GM23338 (cell line): ENCODE data around the gene SFMBT2. TPM values are rescaled to one million over a fixed set of nuclear protein-coding genes. Genes with fewer than 3 reads are reported as not detected.

Experiments
- ATAC-seq: fragments of 200-7000 bp; cut with Tn5 transposase; 3 replicates; pipeline ENCODE4 v1.9.1; 2020
- DNase-seq: peaks from one replicate; pipeline ENCODE4 v3.0.0-alpha.2; 2015; ENCODE audit warnings: low spot score
- H2AFZ ChIP-seq: fragments of 200-600 bp; sonication (generic); 2 replicates; pipeline ENCODE4 v1.8.0; 2016; ENCODE audit warnings: antibody characterized with exemption, mild to moderate bottlenecking, moderate library complexity
- H3F3A ChIP-seq: fragments of 200-600 bp; sonication (generic); replicated peaks from 2 replicates; pipeline ENCODE4 v1.8.0; 2017; ENCODE audit warnings: antibody characterized with exemption, mixed run types, low read depth
- H3K27ac ChIP-seq: fragments of 200-600 bp; sonication (generic); 2 replicates; pipeline ENCODE4 v1.6.1; 2016; ENCODE audit warnings: low read depth
- H3K27me3 ChIP-seq: fragments of 200-600 bp; sonication (generic); 2 replicates; pipeline ENCODE4 v1.8.0; 2016; ENCODE audit warnings: mild to moderate bottlenecking, mixed run types, moderate library complexity; ENCODE audit not compliant: insufficient read depth
- H3K36me3 ChIP-seq: fragments of 200-600 bp; sonication (generic); 2 replicates; pipeline ENCODE4 v1.8.0; 2016; ENCODE audit warnings: mild to moderate bottlenecking; ENCODE audit not compliant: insufficient read depth
- H3K4me1 ChIP-seq: fragments of 200-600 bp; sonication (generic); 2 replicates; pipeline ENCODE4 v1.8.0; 2016; ENCODE audit warnings: mild to moderate bottlenecking, moderate library complexity; ENCODE audit not compliant: insufficient read depth
- H3K4me2 ChIP-seq: fragments of 200-600 bp; sonication (generic); 2 replicates; pipeline ENCODE4 v1.7.1; 2017; ENCODE audit warnings: mixed run types
- H3K4me3 ChIP-seq: fragments of 200-600 bp; sonication (generic); 2 replicates; pipeline ENCODE4 v1.6.1; 2016; ENCODE audit warnings: mixed run types
- H3K79me2 ChIP-seq: fragments of 200-600 bp; sonication (generic); replicated peaks from 2 replicates; pipeline ENCODE4 v1.8.0; 2017; ENCODE audit warnings: mild to moderate bottlenecking; ENCODE audit not compliant: insufficient read depth
- H3K9me2 ChIP-seq: fragments of 200-600 bp; sonication (generic); 2 replicates; pipeline ENCODE4 v1.8.0; 2017; ENCODE audit not compliant: insufficient read depth
- H4K20me1 ChIP-seq: fragments of 200-600 bp; sonication (generic); replicated peaks from 2 replicates; pipeline ENCODE4 v1.8.0; 2017; ENCODE audit warnings: mild to moderate bottlenecking; ENCODE audit not compliant: insufficient read depth
- H3K27ac Mint-ChIP-seq: 2 replicates; pipeline ENCODE4 v1.8.0; 2020; ENCODE audit warnings: inconsistent platforms, mild to moderate bottlenecking, moderate library complexity, mixed read lengths
- H3K27me3 Mint-ChIP-seq: 3 replicates; pipeline ENCODE4 v1.8.0; 2022; ENCODE audit warnings: low read depth, mild to moderate bottlenecking, moderate library complexity, mixed read lengths, inconsistent platforms; ENCODE audit not compliant: insufficient read depth, poor library complexity
- H3K36me3 Mint-ChIP-seq: 3 replicates; pipeline ENCODE4 v1.8.0; 2021; ENCODE audit warnings: low read depth, mild to moderate bottlenecking, inconsistent platforms, moderate library complexity, mixed read lengths
- H3K4me1 Mint-ChIP-seq: 3 replicates; pipeline ENCODE4 v1.8.0; 2020; ENCODE audit warnings: mild to moderate bottlenecking, inconsistent platforms, mixed read lengths
- H3K4me3 Mint-ChIP-seq: 3 replicates; pipeline ENCODE4 v1.8.0; 2021; ENCODE audit warnings: moderate library complexity, mild to moderate bottlenecking, inconsistent platforms, mixed read lengths
- H3K9me3 Mint-ChIP-seq: 3 replicates; pipeline ENCODE4 v1.8.0; 2020; ENCODE audit warnings: moderate library complexity, mild to moderate bottlenecking, inconsistent platforms, mixed read lengths
- CREB1 ChIP-seq: fragments of 250-450 bp; sonication (Bioruptor Pico); IDR thresholded peaks from 2 replicates; pipeline ENCODE4 v1.5.0; 2020; ENCODE audit warnings: low read depth, mild to moderate bottlenecking, moderate library complexity
- EZH2 ChIP-seq: fragments of 200-600 bp; sonication (generic); IDR thresholded peaks from one replicate; pipeline ENCODE4 v1.8.0; 2017; ENCODE audit warnings: antibody characterized with exemption, mild to moderate bottlenecking, low read depth; ENCODE audit not compliant: unreplicated experiment
- EZH2phosphoT487 ChIP-seq: fragments of 200-600 bp; sonication (generic); IDR thresholded peaks from one replicate; pipeline ENCODE4 v1.8.1; 2018; ENCODE audit warnings: antibody characterized with exemption; ENCODE audit not compliant: unreplicated experiment
- JUNB ChIP-seq: IDR thresholded peaks from one replicate; pipeline ENCODE4 v1.6.1; 2016; ENCODE audit warnings: antibody characterized with exemption; ENCODE audit not compliant: unreplicated experiment
- NANOG ChIP-seq: IDR thresholded peaks from 2 replicates; pipeline ENCODE4 v1.6.1; 2016; ENCODE audit warnings: antibody characterized with exemption, borderline replicate concordance
- POLR2AphosphoS5 ChIP-seq: IDR thresholded peaks from 2 replicates; pipeline ENCODE4 v1.6.1; 2016; ENCODE audit warnings: antibody characterized with exemption, low read depth
- STAT1 ChIP-seq: IDR thresholded peaks from one replicate; pipeline ENCODE4 v1.6.1; 2016; ENCODE audit warnings: antibody characterized with exemption; ENCODE audit not compliant: unreplicated experiment
- ZNF114 ChIP-seq: fragments of 250-450 bp; sonication (Bioruptor Pico); IDR thresholded peaks from 2 replicates; pipeline ENCODE4 v1.5.0; 2020; ENCODE audit warnings: mild to moderate bottlenecking, moderate library complexity
- ZNF331 ChIP-seq: fragments of 250-450 bp; sonication (Bioruptor Pico); IDR thresholded peaks from 2 replicates; pipeline ENCODE4 v1.5.0; 2020; ENCODE audit warnings: low read depth, mild to moderate bottlenecking, moderate library complexity
- polyA plus RNA-seq: library from polyadenylated mRNA; unstranded; fragments of >200 nt; fragmentation: Nextera tagmentation; extraction: Ambion mirVana; gene quantifications from 2 replicates; pipeline ENCODE4 v1.2.1, GENCODE V29; 2016
- total RNA-seq: library from RNA; depleted of rRNA; stranded (reverse); fragments of >200 nt; shearing (Covaris generic); gene quantifications from 2 replicates; pipeline ENCODE4 v1.2.3, GENCODE V29; 2014
- TF ChIP-seq, protein P1 (sequence below), 2 experiments: fragments of 200-600 bp in 1 of 2; sonication (generic) in 1 of 2; conservative IDR thresholded peaks; 2 replicates each; pipeline versions ENCODE4 v1.5.1 to v1.6.1; 2016 to 2017; ENCODE audit warnings: antibody characterized with exemption in 2 of 2, low read depth in 2 of 2, mild to moderate bottlenecking in 2 of 2, moderate library complexity in 1 of 2
- TF ChIP-seq, protein P2 (sequence below): IDR thresholded peaks from one replicate; pipeline ENCODE4 v1.6.1; 2018; ENCODE audit warnings: antibody characterized with exemption; ENCODE audit not compliant: unreplicated experiment
- TF ChIP-seq, protein P3 (sequence below): fragments of 250-450 bp; sonication (Bioruptor Pico); IDR thresholded peaks from 2 replicates; pipeline ENCODE4 v1.5.0; 2020; ENCODE audit warnings: mild to moderate bottlenecking, moderate library complexity
- TF ChIP-seq, protein P4 (sequence below): IDR thresholded peaks from 2 replicates; pipeline ENCODE4 v1.6.1; 2016; ENCODE audit warnings: antibody characterized with exemption

The SFMBT2 gene
- total and polyA plus RNA-seq, 2 experiments from 2014 or later: 2.7 to 6.7 TPM

DNA sequence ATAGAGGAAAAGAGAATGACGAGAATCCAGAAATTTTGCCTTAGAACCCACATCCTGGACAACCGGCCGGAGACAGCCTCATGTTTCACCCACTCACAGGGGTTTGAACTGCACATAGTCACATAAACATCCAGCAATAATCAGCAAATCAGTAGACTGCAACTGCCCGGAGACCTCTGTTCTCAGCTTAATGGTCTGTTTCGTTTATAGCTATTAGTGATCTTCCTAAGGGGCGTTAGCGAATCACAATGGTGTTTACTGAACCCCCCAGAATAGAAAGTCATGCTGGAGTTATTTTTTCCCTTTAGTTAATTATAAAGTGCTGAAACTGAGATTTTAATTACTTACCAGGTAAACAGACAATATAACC lies 98.4 kb downstream of the SFMBT2 start:
- Mint-ChIP-seq H3K9me3 (0 out of 3 replicates have a peak, but pooled peaks cover 5% of the 10 kb centered on the region), H3K27ac (no peak overlapping the region), H3K36me3 (peaks cover 3% of the 10 kb centered on the region; the same call in 1 of the 3 replicates), H3K4me3 (no peak overlapping the region), H3K27me3 (no peaks in the 10 kb centered on the region), H3K4me1 (peaks cover 11% of the 10 kb centered on the region; the same call in 2 of the 3 replicates)
- Histone ChIP-seq H3K9me2 (peaks cover 7% of the 10 kb centered on the region; the same call in 1 of the 2 replicates), H3F3A (no peaks in the 10 kb centered on the region), H4K20me1 (no peaks in the 10 kb centered on the region), H3K27me3 (no peaks in the 10 kb centered on the region), H3K79me2 (peaks cover 4% of the 10 kb centered on the region; the same call in 1 of the 2 replicates), H3K36me3 (no peaks in the 10 kb centered on the region), H2AFZ (no peak overlapping the region), H3K4me1 (no peaks in the 10 kb centered on the region), H3K27ac (no peak overlapping the region), H3K4me2 (no peak overlapping the region), H3K4me3 (no peak overlapping the region)
- no peak for ATAC-seq
- TF ChIP-seq, protein P1, sequence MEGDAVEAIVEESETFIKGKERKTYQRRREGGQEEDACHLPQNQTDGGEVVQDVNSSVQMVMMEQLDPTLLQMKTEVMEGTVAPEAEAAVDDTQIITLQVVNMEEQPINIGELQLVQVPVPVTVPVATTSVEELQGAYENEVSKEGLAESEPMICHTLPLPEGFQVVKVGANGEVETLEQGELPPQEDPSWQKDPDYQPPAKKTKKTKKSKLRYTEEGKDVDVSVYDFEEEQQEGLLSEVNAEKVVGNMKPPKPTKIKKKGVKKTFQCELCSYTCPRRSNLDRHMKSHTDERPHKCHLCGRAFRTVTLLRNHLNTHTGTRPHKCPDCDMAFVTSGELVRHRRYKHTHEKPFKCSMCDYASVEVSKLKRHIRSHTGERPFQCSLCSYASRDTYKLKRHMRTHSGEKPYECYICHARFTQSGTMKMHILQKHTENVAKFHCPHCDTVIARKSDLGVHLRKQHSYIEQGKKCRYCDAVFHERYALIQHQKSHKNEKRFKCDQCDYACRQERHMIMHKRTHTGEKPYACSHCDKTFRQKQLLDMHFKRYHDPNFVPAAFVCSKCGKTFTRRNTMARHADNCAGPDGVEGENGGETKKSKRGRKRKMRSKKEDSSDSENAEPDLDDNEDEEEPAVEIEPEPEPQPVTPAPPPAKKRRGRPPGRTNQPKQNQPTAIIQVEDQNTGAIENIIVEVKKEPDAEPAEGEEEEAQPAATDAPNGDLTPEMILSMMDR (conservative IDR thresholded peaks at IDR 0.05; ENCODE audit: low read depth in 2 of 2): no peak
- no peak for TF ChIP-seq ZNF331 (CRISPR knock-in tag)
- TF ChIP-seq POLR2AphosphoS5: no peak
- TF ChIP-seq, protein P2, sequence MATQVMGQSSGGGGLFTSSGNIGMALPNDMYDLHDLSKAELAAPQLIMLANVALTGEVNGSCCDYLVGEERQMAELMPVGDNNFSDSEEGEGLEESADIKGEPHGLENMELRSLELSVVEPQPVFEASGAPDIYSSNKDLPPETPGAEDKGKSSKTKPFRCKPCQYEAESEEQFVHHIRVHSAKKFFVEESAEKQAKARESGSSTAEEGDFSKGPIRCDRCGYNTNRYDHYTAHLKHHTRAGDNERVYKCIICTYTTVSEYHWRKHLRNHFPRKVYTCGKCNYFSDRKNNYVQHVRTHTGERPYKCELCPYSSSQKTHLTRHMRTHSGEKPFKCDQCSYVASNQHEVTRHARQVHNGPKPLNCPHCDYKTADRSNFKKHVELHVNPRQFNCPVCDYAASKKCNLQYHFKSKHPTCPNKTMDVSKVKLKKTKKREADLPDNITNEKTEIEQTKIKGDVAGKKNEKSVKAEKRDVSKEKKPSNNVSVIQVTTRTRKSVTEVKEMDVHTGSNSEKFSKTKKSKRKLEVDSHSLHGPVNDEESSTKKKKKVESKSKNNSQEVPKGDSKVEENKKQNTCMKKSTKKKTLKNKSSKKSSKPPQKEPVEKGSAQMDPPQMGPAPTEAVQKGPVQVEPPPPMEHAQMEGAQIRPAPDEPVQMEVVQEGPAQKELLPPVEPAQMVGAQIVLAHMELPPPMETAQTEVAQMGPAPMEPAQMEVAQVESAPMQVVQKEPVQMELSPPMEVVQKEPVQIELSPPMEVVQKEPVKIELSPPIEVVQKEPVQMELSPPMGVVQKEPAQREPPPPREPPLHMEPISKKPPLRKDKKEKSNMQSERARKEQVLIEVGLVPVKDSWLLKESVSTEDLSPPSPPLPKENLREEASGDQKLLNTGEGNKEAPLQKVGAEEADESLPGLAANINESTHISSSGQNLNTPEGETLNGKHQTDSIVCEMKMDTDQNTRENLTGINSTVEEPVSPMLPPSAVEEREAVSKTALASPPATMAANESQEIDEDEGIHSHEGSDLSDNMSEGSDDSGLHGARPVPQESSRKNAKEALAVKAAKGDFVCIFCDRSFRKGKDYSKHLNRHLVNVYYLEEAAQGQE: no peak
- no peak for TF ChIP-seq JUNB
- TF ChIP-seq EZH2phosphoT487: no peak
- TF ChIP-seq CREB1: no peak
- TF ChIP-seq, protein P3, sequence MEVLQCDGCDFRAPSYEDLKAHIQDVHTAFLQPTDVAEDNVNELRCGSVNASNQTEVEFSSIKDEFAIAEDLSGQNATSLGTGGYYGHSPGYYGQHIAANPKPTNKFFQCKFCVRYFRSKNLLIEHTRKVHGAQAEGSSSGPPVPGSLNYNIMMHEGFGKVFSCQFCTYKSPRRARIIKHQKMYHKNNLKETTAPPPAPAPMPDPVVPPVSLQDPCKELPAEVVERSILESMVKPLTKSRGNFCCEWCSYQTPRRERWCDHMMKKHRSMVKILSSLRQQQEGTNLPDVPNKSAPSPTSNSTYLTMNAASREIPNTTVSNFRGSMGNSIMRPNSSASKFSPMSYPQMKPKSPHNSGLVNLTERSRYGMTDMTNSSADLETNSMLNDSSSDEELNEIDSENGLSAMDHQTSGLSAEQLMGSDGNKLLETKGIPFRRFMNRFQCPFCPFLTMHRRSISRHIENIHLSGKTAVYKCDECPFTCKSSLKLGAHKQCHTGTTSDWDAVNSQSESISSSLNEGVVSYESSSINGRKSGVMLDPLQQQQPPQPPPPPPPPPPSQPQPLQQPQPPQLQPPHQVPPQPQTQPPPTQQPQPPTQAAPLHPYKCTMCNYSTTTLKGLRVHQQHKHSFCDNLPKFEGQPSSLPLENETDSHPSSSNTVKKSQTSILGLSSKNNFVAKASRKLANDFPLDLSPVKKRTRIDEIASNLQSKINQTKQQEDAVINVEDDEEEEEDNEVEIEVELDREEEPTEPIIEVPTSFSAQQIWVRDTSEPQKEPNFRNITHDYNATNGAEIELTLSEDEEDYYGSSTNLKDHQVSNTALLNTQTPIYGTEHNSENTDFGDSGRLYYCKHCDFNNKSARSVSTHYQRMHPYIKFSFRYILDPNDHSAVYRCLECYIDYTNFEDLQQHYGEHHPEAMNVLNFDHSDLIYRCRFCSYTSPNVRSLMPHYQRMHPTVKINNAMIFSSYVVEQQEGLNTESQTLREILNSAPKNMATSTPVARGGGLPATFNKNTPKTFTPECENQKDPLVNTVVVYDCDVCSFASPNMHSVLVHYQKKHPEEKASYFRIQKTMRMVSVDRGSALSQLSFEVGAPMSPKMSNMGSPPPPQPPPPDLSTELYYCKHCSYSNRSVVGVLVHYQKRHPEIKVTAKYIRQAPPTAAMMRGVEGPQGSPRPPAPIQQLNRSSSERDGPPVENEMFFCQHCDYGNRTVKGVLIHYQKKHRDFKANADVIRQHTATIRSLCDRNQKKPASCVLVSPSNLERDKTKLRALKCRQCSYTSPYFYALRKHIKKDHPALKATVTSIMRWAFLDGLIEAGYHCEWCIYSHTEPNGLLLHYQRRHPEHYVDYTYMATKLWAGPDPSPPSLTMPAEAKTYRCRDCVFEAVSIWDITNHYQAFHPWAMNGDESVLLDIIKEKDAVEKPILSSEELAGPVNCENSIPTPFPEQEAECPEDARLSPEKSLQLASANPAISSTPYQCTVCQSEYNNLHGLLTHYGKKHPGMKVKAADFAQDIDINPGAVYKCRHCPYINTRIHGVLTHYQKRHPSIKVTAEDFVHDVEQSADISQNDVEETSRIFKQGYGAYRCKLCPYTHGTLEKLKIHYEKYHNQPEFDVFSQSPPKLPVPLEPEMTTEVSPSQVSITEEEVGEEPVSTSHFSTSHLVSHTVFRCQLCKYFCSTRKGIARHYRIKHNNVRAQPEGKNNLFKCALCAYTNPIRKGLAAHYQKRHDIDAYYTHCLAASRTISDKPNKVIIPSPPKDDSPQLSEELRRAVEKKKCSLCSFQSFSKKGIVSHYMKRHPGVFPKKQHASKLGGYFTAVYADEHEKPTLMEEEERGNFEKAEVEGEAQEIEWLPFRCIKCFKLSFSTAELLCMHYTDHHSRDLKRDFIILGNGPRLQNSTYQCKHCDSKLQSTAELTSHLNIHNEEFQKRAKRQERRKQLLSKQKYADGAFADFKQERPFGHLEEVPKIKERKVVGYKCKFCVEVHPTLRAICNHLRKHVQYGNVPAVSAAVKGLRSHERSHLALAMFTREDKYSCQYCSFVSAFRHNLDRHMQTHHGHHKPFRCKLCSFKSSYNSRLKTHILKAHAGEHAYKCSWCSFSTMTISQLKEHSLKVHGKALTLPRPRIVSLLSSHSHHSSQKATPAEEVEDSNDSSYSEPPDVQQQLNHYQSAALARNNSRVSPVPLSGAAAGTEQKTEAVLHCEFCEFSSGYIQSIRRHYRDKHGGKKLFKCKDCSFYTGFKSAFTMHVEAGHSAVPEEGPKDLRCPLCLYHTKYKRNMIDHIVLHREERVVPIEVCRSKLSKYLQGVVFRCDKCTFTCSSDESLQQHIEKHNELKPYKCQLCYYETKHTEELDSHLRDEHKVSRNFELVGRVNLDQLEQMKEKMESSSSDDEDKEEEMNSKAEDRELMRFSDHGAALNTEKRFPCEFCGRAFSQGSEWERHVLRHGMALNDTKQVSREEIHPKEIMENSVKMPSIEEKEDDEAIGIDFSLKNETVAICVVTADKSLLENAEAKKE: no peak
- no peak for TF ChIP-seq EZH2
- TF ChIP-seq NANOG: no peak
- no peak for TF ChIP-seq ZNF114 (CRISPR knock-in tag)
- no peak for TF ChIP-seq STAT1
- TF ChIP-seq, protein P4, sequence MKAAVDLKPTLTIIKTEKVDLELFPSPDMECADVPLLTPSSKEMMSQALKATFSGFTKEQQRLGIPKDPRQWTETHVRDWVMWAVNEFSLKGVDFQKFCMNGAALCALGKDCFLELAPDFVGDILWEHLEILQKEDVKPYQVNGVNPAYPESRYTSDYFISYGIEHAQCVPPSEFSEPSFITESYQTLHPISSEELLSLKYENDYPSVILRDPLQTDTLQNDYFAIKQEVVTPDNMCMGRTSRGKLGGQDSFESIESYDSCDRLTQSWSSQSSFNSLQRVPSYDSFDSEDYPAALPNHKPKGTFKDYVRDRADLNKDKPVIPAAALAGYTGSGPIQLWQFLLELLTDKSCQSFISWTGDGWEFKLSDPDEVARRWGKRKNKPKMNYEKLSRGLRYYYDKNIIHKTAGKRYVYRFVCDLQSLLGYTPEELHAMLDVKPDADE: no peak
- no peak for DNase-seq
